GM12878 (cell line): ENCODE results near the gene TP73. TPM values are rescaled to one million over a fixed set of nuclear protein-coding genes. Genes with fewer than 3 reads are reported as not detected.

Source experiments
- BMI1 ChIP-seq: fragments of 450-650 bp; IDR thresholded peaks from 2 replicates; pipeline ENCODE4 v1.6.1; 2016; ENCODE audit warnings: mild to moderate bottlenecking, moderate library complexity, borderline replicate concordance
- BRCA1 ChIP-seq: IDR thresholded peaks from 2 replicates; pipeline ENCODE4 v1.6.1; 2011; ENCODE audit warnings: low read depth, low read length, improper control_type of control experiment
- EED ChIP-seq: sonication (generic); IDR thresholded peaks from 2 replicates; pipeline ENCODE4 v1.6.1; 2016; ENCODE audit warnings: antibody characterized with exemption, low read depth
- HSF1 ChIP-seq: fragments of 150-350 bp; IDR thresholded peaks from 2 replicates; pipeline ENCODE4 v1.6.1; 2014; ENCODE audit warnings: mild to moderate bottlenecking, low read depth, low read length
- ZNF592 ChIP-seq: fragments of 450-650 bp; IDR thresholded peaks from 2 replicates; pipeline ENCODE4 v1.6.1; 2017; ENCODE audit warnings: mild to moderate bottlenecking, moderate library complexity
- polyA plus RNA-seq, 11 experiments: library from polyadenylated mRNA; depleted of rRNA in 4 of 11; unstranded in 6 of 11; stranded (reverse) in 5 of 11; fragments of >200 nt; fragmentation: Nextera tagmentation in 4 of 11; fragmentation: Illumina TruSeq in 1 of 11; extraction: Ambion mirVana in 4 of 11; extraction: Trizol in 1 of 11; gene quantifications; 1 replicate in 1 of 11; 2 replicates in 10 of 11; pipeline versions ENCODE4 v1.2.1 to v1.2.3, GENCODE V29; 2011 to 2016; ENCODE audit warnings: inconsistent platforms in 2 of 11, missing spikeins in 2 of 11, low read depth in 1 of 11
- total RNA-seq, 4 experiments: library from RNA; depleted of rRNA in 3 of 4; stranded (reverse); fragments of >200 nt in 3 of 4; fragmentation: Illumina TruSeq in 1 of 4; extraction: Trizol in 1 of 4; gene quantifications; 2 replicates each; pipeline versions ENCODE4 v1.2.1 to v1.2.3, GENCODE V29; 2013 to 2021
- TF ChIP-seq, protein P1 (sequence below): IDR thresholded peaks from 2 replicates; pipeline ENCODE4 v1.6.1; 2012; ENCODE audit warnings: improper control_type of control experiment, low read depth, low read length; ENCODE audit not compliant: insufficient replicate concordance

The TP73 gene
- total and polyA plus RNA-seq, 10 of the 15 experiments (the other 5 are each of a cell fraction or from before 2014, with no cell fraction given) = 0.08 to 54.2 (median 14.9) TPM

DNA sequence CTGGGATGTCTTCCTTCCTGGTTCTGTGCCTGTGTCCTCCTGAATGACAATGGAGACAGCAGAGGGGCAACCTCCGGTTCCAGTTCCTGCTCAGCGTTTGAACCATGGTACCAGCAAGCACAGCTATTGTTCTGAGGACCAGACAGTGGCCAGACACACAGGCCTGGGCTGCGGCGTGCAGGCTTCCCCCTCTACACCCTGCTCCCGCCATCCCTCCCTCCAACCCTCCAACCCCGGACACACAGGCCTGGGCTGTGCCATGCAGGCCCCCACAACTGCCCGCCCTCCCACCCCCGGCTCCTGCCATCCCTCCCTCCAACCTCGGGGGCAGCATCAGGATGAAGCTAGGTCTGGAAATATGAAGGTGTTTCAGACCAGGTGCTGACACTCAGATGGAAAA, 35.5 kb upstream of the TP73 start (continued):
- TF ChIP-seq, protein P1, sequence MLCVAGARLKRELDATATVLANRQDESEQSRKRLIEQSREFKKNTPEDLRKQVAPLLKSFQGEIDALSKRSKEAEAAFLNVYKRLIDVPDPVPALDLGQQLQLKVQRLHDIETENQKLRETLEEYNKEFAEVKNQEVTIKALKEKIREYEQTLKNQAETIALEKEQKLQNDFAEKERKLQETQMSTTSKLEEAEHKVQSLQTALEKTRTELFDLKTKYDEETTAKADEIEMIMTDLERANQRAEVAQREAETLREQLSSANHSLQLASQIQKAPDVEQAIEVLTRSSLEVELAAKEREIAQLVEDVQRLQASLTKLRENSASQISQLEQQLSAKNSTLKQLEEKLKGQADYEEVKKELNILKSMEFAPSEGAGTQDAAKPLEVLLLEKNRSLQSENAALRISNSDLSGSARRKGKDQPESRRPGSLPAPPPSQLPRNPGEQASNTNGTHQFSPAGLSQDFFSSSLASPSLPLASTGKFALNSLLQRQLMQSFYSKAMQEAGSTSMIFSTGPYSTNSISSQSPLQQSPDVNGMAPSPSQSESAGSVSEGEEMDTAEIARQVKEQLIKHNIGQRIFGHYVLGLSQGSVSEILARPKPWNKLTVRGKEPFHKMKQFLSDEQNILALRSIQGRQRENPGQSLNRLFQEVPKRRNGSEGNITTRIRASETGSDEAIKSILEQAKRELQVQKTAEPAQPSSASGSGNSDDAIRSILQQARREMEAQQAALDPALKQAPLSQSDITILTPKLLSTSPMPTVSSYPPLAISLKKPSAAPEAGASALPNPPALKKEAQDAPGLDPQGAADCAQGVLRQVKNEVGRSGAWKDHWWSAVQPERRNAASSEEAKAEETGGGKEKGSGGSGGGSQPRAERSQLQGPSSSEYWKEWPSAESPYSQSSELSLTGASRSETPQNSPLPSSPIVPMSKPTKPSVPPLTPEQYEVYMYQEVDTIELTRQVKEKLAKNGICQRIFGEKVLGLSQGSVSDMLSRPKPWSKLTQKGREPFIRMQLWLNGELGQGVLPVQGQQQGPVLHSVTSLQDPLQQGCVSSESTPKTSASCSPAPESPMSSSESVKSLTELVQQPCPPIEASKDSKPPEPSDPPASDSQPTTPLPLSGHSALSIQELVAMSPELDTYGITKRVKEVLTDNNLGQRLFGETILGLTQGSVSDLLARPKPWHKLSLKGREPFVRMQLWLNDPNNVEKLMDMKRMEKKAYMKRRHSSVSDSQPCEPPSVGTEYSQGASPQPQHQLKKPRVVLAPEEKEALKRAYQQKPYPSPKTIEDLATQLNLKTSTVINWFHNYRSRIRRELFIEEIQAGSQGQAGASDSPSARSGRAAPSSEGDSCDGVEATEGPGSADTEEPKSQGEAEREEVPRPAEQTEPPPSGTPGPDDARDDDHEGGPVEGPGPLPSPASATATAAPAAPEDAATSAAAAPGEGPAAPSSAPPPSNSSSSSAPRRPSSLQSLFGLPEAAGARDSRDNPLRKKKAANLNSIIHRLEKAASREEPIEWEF = no peak
- TF ChIP-seq BMI1 (no peak), ZNF592 (no peak), HSF1 (no peak), EED (no peak), BRCA1 (no peak)
